Neural cell (in vitro differentiated cells): Measurements from ENCODE around the gene VSNL1.

Experiments used
- POLR2AphosphoS5 ChIP-seq: IDR thresholded peaks from 2 replicates; pipeline ENCODE4 v1.6.1; 2012
- RAD21 ChIP-seq: fragments of 450-650 bp; conservative IDR thresholded peaks from 2 replicates; pipeline ENCODE4 v1.6.1; 2014; ENCODE audit warnings: antibody characterized with exemption, mild to moderate bottlenecking, moderate library complexity
- TF ChIP-seq, protein P1 (sequence below): fragments of 450-650 bp; IDR thresholded peaks from 2 replicates; pipeline ENCODE4 v1.5.1; 2014; ENCODE audit warnings: antibody characterized with exemption, mild to moderate bottlenecking, moderate library complexity; ENCODE audit not compliant: poor library complexity, severe bottlenecking

DNA sequence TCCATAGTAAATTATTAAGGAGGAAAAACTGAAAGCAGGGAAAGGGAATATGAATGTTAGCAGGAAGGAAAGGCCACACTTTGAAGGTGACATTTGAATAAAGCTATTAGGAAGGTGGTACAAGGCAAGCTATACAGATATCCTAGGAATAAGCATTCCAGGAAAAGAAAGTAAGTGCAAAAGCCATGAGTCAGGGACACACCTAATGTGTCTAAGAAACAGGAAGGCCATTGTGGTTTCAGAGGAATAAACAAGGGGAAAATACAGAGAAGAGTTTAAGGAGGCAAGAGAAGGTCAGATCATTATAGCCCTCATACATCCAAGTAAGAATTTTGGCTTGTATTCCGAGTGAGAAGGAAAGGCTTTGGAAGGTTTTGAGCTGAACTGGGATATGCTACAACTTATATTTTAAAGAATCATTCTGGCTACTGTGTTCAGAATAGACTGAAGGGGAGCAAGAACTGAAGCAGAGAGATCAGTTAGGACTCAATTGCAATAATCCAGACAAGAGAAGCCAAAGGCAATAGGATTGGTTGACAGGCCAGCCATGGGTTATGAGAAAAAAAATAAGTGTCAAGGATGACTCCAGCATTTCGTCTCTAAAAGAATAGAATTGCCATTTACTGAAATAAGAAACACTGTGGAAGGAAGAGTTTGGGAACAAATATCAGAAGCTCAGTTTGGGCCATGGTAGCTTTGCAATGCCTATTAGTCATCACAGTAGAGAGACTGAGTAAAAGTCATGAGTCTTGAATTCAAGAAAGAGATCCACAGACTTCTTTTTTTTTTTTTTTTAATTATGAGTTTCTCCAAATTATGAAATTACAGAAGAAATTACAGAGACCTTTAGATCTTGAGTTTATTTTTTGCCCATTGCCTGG, 33.5 kb upstream of the VSNL1 start:
- TF ChIP-seq, protein P1, sequence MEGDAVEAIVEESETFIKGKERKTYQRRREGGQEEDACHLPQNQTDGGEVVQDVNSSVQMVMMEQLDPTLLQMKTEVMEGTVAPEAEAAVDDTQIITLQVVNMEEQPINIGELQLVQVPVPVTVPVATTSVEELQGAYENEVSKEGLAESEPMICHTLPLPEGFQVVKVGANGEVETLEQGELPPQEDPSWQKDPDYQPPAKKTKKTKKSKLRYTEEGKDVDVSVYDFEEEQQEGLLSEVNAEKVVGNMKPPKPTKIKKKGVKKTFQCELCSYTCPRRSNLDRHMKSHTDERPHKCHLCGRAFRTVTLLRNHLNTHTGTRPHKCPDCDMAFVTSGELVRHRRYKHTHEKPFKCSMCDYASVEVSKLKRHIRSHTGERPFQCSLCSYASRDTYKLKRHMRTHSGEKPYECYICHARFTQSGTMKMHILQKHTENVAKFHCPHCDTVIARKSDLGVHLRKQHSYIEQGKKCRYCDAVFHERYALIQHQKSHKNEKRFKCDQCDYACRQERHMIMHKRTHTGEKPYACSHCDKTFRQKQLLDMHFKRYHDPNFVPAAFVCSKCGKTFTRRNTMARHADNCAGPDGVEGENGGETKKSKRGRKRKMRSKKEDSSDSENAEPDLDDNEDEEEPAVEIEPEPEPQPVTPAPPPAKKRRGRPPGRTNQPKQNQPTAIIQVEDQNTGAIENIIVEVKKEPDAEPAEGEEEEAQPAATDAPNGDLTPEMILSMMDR = no peak
- TF ChIP-seq POLR2AphosphoS5 = no peak
- no peak for TF ChIP-seq RAD21
